Measurements from ENCODE around the gene SCN4A.

GRCh38 chr17:64016974-64017373, 44.3 kb upstream of the SCN4A start:
- TF ChIP-seq CTCF (IDR thresholded peaks at IDR 0.05; ENCODE audit: poor library complexity, severe bottlenecking) (no peak), EP300 (conservative IDR thresholded peaks at IDR 0.05; ENCODE audit: poor library complexity, severe bottlenecking) (no peak), TAF1 (IDR thresholded peaks at IDR 0.05; ENCODE audit: low read depth) (no peak), POLR2AphosphoS5 (IDR thresholded peaks at IDR 0.05) (no peak), REST (IDR thresholded peaks at IDR 0.05; ENCODE audit: borderline replicate concordance) (no peak), EZH2 (IDR thresholded peaks at IDR 0.05; ENCODE audit: borderline replicate concordance, insufficient read depth, low read length, poor library complexity, severe bottlenecking) (no peak), MXI1 (conservative IDR thresholded peaks at IDR 0.05; ENCODE audit: poor library complexity, severe bottlenecking) (no peak), SMC3 (conservative IDR thresholded peaks at IDR 0.05; ENCODE audit: poor library complexity) (no peak)

Data from neural cell (in vitro differentiated cells).